NCI-H2107 treated with DMSO at 0.1 percent for 48 hours (cell line): Measurements from ENCODE around the gene ITIH6.

Source experiments
- DNase-seq: peaks from one replicate; lab custom pipeline; 2025; ENCODE audit not compliant: unreplicated experiment; lab: John Stamatoyannopoulos, UW

Gene ITIH6

GRCh38 chrX:54715621-54716020 is 82.4 kb downstream of the ITIH6 start:
- DNase-seq, result no peak

DNA sequence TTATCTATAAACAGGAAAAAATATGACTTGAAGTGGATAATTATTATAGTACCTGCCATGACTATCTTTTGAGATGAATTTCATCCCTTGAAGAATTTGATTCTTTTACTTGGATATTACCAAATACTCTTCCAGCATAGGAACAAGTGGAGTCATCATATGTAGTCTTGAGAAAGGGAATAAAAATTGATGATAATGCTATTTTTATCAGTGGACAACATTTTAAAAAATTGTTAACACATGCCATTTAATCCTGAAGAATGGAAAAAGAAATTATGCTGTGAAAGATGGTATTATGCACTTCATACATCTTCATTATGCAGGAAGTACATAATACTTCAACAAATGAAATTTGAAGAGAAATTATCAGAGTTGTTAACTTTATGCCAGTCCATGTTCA is 83.6 kb downstream of the ITIH6 start:
- no peak for DNase-seq

DNA sequence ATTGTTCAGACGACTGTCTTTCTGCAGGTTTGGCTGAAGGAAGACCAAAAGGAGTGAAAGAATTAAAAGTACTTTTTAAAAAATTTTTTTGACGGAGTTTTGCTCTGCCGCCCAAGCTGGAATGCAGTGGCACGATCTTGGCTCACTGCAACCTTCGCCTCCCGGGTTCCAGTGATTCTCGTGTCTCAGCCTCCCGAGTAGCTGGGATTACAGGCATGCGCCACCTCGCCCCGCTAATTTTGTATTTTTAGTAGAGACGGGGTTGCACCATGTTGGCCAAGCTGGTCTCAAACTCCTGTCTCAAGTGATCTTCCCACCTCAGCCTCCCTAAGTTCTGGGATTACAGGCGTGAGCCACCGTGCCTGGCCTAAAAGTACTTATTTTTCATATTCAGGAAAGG is 86.3 kb downstream of the ITIH6 start:
- no peak for DNase-seq

DNA sequence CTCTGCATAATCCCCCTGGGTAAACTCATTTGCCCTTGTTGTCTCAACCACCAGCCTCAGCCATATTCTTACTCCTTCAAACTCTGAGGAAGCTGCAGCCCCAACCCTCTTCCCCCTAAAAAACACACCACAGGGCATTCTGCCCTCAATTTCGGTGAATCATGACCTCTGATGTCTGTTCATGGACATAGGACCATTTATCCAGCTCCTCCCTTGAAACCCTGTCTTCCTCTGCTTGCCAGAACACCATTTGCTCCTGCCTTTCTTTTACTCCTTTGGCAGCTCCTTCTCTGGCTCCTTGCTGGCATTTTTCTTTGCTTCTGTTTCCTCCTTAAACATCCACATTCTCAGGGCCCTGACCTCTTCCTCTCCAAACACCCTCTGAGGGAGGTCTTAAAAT is 87.1 kb downstream of the ITIH6 start:
- DNase-seq, result no peak

DNA sequence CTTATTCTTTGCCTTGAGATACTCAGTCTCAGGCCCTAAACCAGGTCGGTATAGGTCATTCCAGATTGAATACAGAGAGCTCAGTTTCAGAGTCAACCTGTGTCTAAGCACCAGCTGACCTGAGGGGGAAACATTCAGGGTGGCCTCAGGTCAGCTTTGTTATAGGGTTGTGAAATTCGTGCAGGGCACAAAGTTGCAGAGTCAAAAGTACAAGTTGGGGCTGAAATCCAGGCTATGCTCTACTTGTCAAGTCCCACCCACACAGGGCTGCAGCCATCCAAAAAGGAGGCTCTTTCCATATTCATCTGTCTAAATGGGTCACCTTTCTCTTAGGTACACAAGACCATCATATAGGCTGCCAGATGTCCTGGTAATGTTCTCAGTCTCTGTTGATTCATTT is 89.7 kb downstream of the ITIH6 start:
- DNase-seq, result no peak
